SH-SY5Y (cell line): ENCODE data around the gene CDC25C.

ENCODE experiments used
- GATA2 ChIP-seq: IDR thresholded peaks from 2 replicates; pipeline ENCODE4 v1.6.1; 2011; ENCODE audit warnings: mild to moderate bottlenecking, low read depth, low read length
- GATA3 ChIP-seq: IDR thresholded peaks from 2 replicates; pipeline ENCODE4 v1.6.1; 2011; ENCODE audit warnings: low read depth, mild to moderate bottlenecking, low read length, moderate library complexity

GRCh38 chr5:138369261-138369660, 37.7 kb upstream of the CDC25C start:
- TF ChIP-seq GATA2 (no peak), GATA3 (no peak)
